ENCODE results near the gene IL4R. TPM values are rescaled to one million over a fixed set of nuclear protein-coding genes. Genes with fewer than 3 reads are reported as not detected.
A peak's percentile ranks its signal among the peaks of the same experiment; 100 is the strongest.

The IL4R gene
- total RNA-seq, 3 donors from 2014 or later: 18.7 to 53.4 (median 51.8) TPM

DNA sequence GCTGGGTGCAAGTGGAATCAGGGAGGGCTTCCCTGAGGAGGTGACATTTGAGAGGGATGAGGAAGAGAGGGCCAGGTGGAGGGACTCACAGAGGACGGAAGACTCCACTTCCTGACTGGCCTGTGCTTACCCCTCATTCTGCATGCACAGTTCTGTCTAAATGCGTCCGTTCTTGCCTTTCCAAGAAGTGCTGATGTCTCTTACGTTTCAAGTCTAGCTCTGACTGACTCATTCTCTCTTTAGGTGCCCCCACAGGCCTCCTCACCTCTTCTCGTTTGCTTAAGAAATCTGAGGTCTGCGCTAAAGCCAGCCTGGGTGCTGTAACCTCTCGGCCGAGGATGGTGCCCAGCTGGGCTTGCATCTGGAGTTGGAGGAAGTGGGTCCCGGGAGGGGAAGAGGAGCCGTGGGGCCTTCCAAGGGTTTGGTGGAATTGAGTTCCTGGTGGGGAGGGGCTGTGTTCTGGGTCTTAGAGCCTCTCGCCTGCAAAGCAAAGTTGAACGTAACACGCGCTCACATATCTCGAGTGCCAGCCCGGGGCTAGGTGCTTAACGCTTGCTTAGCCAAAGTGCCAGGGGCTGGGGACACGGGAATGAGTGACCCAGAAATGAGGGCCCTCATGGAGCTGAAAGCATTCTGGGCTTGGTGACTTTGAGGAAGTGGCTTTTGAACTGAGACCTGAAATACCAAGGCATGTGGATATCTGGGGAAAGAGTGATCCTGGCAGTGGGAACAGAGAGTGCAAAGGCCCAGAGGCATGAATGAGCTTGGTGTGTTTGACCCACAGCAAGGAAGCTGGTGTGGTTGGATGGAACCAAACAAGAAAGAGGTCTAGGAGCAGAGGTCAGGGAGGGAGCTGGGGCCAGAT, 4.8 kb downstream of the IL4R start:
- H3K27ac ChIP-seq: peak overlapping the region; percentile 97 to 100
- no peaks in the 10 kb centered on the region for H3K27me3 ChIP-seq
- TF ChIP-seq, protein P1, sequence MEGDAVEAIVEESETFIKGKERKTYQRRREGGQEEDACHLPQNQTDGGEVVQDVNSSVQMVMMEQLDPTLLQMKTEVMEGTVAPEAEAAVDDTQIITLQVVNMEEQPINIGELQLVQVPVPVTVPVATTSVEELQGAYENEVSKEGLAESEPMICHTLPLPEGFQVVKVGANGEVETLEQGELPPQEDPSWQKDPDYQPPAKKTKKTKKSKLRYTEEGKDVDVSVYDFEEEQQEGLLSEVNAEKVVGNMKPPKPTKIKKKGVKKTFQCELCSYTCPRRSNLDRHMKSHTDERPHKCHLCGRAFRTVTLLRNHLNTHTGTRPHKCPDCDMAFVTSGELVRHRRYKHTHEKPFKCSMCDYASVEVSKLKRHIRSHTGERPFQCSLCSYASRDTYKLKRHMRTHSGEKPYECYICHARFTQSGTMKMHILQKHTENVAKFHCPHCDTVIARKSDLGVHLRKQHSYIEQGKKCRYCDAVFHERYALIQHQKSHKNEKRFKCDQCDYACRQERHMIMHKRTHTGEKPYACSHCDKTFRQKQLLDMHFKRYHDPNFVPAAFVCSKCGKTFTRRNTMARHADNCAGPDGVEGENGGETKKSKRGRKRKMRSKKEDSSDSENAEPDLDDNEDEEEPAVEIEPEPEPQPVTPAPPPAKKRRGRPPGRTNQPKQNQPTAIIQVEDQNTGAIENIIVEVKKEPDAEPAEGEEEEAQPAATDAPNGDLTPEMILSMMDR (IDR thresholded peaks at IDR 0.05): no peak
- TF ChIP-seq POLR2A (IDR thresholded peaks at IDR 0.05) (no peak), POLR2AphosphoS5 (IDR thresholded peaks at IDR 0.05) (no peak)
- H3K4me3 ChIP-seq: peak overlapping the region in 2 of 3 donors; percentile 90 to 100
- H3K4me1 ChIP-seq: peaks cover 0 to 8% of the 10 kb centered on the region in 2 donors
- intact Hi-C loops (cut with DNase I; ENCODE audit: low total_unique reads): loop anchor here (10.0 kb wide), 1 partner anchor 84 kb away; no protein-coding TSS in a partner anchor
- no peaks in the 10 kb centered on the region for H3K36me3 ChIP-seq
- DNase-seq (ENCODE audit: low spot score in 2 of 2): peak in 1 of 2 donors; percentile 34
- no peaks in the 10 kb centered on the region for H3K9me3 ChIP-seq

DNA sequence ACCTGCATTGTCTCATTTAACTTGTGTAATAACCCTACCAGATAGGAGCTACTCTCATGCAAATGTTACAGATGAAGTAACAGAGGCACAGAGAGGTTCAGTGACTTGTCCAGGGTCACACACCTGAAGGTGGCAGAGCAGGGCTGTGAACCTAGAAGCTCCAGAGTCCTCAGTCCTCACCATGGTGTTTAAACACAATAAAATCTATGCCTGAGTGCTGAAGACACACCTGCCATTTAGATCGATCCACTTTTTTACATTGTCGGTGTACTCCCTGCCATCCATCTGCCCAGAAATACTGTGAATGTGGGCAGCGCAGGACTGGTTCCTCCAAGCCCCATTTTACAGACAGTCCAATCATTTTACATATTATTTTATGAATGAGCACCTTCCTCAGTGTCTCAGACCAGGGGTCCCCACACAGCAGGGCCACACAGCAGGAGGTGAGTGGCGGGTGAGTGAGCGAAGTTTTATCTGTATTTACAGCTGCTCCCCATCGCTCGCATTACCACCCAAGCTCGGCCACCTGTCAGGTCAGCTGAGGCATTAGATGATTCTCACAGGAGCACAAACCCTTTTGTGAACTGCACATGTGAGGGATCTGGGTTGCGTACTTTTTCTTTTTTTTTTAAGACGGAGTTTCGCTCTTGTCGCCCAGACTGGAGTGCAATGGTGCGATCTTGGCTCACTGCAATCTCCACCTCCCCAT, 5.6 kb downstream of the IL4R start:
- H3K9me3 ChIP-seq: no peaks in the 10 kb centered on the region
- H3K4me3 ChIP-seq: no peak overlapping the region
- TF ChIP-seq, protein P1 (IDR thresholded peaks at IDR 0.05): no peak
- TF ChIP-seq POLR2A (IDR thresholded peaks at IDR 0.05): no peak
- TF ChIP-seq POLR2AphosphoS5 (IDR thresholded peaks at IDR 0.05): no peak
- H3K36me3 ChIP-seq: no peaks in the 10 kb centered on the region
- no peaks in the 10 kb centered on the region for H3K27me3 ChIP-seq
- peaks cover 0 to 8% of the 10 kb centered on the region in 2 donors for H3K4me1 ChIP-seq
- intact Hi-C loops (cut with DNase I; ENCODE audit: low total_unique reads): loop anchor here (10.0 kb wide), 1 partner anchor 85 kb away; no protein-coding TSS in a partner anchor
- no peak for DNase-seq (ENCODE audit: low spot score in 2 of 2)
- peak overlapping the region; percentile 97 to 100 for H3K27ac ChIP-seq

DNA sequence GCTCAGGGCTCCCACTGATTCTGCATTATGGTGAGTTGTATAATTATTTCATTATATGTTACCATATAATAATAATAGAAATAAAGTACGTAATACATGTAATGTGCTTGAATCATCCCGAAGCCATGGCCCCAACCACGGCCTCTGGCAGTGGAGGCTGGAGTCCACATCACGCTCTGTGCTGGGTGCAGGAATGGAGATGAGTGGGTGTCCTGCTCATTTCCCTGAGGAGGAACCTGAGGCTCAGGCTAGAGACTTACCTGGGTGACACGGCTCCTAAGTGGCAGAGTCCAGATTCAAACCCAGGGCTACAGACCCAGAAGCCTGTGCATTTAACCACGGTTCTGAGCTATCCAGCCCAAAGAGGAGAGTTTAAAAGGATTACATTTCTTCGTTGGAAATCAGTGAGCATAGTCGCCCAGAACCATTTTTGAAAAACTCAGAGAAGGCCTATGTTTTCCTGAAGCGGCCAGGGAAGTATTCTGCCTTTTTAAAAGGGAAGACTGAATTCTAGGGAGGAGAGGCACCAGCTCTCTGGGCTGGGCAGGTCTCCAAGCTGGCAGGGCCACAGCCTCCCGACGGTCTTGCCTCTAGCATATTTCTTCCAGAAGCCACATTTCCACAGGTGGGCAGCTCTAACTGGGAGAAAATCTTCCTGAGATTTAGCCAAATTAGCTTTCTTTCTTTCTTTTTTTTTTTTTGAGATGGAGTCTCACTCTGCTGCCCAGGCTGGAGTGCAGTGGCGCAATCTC, 6.7 kb downstream of the IL4R start:
- peaks cover 0 to 8% of the 10 kb centered on the region in 2 donors for H3K4me1 ChIP-seq
- intact Hi-C loops (cut with DNase I; ENCODE audit: low total_unique reads): loop anchor here (10.0 kb wide), 1 partner anchor 66 kb away; no protein-coding TSS in a partner anchor
- DNase-seq (ENCODE audit: low spot score in 2 of 2): no peak
- TF ChIP-seq POLR2AphosphoS5 (IDR thresholded peaks at IDR 0.05) (no peak), POLR2A (IDR thresholded peaks at IDR 0.05) (no peak)
- TF ChIP-seq, protein P1 (IDR thresholded peaks at IDR 0.05): no peak
- H3K27me3 ChIP-seq: no peaks in the 10 kb centered on the region
- no peaks in the 10 kb centered on the region for H3K36me3 ChIP-seq
- H3K27ac ChIP-seq: peak overlapping the region; percentile 97 to 100
- no peak overlapping the region for H3K4me3 ChIP-seq
- H3K9me3 ChIP-seq: no peaks in the 10 kb centered on the region

DNA sequence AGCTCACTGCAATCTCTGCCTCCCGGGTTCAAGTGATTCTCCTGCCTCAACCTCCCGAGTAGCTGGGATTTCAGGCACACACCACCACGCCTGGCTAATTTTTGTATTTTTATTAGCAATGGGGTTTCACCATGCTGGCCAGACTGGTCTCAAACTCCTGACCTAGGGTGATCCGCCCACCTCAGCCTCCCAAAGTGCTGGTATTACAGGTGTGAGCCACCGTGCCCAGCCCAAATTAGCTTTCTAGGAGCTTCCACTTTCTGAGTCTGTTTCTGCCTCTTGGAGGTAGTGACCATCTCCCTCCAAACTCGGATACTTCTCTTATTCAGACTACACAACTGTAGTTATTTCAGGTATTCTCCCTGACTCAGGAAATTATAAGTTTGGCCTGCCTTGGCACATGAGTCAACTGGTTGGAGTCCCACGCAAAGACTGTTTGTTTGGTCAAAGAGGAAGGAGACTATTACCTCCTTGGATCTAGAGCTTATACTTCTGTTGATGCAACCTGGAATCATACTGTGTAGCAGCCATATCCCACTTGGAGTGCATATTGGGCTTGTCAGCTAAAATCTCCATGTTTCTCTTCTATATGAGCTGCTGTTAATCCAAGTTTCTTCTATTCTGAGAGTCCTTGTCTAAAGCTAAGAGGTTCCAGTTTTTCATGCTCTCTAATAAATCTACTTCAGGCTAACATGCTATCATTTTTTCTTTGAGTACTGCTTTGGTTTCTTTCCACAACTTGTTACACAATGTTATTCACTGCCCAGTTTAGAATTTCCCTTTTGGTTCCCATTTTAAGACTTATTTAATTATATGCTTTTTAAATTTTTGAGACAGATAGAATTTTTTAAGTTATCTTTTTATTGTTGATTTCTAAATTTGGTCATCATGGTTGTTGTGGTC, 7.5 kb downstream of the IL4R start:
- no peaks in the 10 kb centered on the region for H3K36me3 ChIP-seq
- intact Hi-C loops (cut with DNase I; ENCODE audit: low total_unique reads): loop anchor here (10.0 kb wide), 1 partner anchor 66 kb away; no protein-coding TSS in a partner anchor
- H3K27ac ChIP-seq: peak overlapping the region; percentile 97 to 100
- no peaks in the 10 kb centered on the region for H3K27me3 ChIP-seq
- no peak overlapping the region for H3K4me3 ChIP-seq
- DNase-seq (ENCODE audit: low spot score in 2 of 2): no peak
- H3K9me3 ChIP-seq: no peaks in the 10 kb centered on the region
- no peak for TF ChIP-seq POLR2AphosphoS5 (IDR thresholded peaks at IDR 0.05)
- TF ChIP-seq, protein P1 (IDR thresholded peaks at IDR 0.05): no peak
- TF ChIP-seq POLR2A (IDR thresholded peaks at IDR 0.05): no peak
- H3K4me1 ChIP-seq: peaks cover 0 to 11% of the 10 kb centered on the region in 2 donors
